Activated CD4-positive, CD25-positive, alpha-beta regulatory T cell (primary cell): ENCODE measurements around the gene TPM4.
A peak's percentile ranks its signal among the peaks of the same experiment; 100 is the strongest.
"Not testable (repeated sequence)": the region's sequence is repeated elsewhere in the genome, so short reads cannot be mapped to it uniquely, and the experiment has no call there.

Experiments
- DNase-seq, 4 experiments: peaks; one replicate each; lab custom pipeline; 2025; lab: John Stamatoyannopoulos, UW

Gene TPM4

GRCh38 chr19:16098416-16098768, 22.1 kb downstream of the TPM4 start:
- no peak for DNase-seq

GRCh38 chr19:16098821-16099220, 22.5 kb downstream of the TPM4 start:
- no peak for DNase-seq

GRCh38 chr19:16099314-16099965, 23.1 kb downstream of the TPM4 start:
- not testable (repeated sequence) for DNase-seq

- no peak for DNase-seq
These were observed 24.2 kb downstream of the TPM4 start for GRCh38 chr19:16100524-16100923.

GRCh38 chr19:16104722-16105121, 28.4 kb downstream of the TPM4 start:
- no peak for DNase-seq

GRCh38 chr19:16106121-16106520, 29.8 kb downstream of the TPM4 start:
- DNase-seq, result no peak

- peak; percentile 97 to 100 (median 99) for DNase-seq
These were observed 35.0 kb downstream of the TPM4 start, which contains the start of gene RAB8A for GRCh38 chr19:16111160-16111908. Gene RAB8A (plus strand): TSS chr19:16111889. CDS start chr19:16111902, 13 bp downstream.

GRCh38 chr19:16111909-16112752, 35.8 kb downstream of the TPM4 start:
- DNase-seq, result no peak

- no peak for DNase-seq
These were observed 36.5 kb downstream of the TPM4 start for GRCh38 chr19:16112778-16113177.

- DNase-seq, result no peak
These were observed 37.4 kb downstream of the TPM4 start for GRCh38 chr19:16113727-16114126.

GRCh38 chr19:16115301-16116039, 39.2 kb downstream of the TPM4 start:
- DNase-seq, result no peak

- no peak for DNase-seq
These were observed 39.8 kb downstream of the TPM4 start for GRCh38 chr19:16116067-16116466.

- no peak for DNase-seq
These were observed 41.3 kb downstream of the TPM4 start for GRCh38 chr19:16117594-16118033.

GRCh38 chr19:16118489-16119033, 42.3 kb downstream of the TPM4 start:
- peak in 1 of 4 experiments; percentile 12 for DNase-seq

- not testable (repeated sequence) for DNase-seq
These were observed 43.0 kb downstream of the TPM4 start for GRCh38 chr19:16119075-16119857.

- DNase-seq, result no peak
These were observed 44.8 kb downstream of the TPM4 start for GRCh38 chr19:16121141-16121540.

GRCh38 chr19:16121967-16122366, 45.7 kb downstream of the TPM4 start:
- no peak for DNase-seq

GRCh38 chr19:16124953-16125352, 48.7 kb downstream of the TPM4 start:
- no peak for DNase-seq

GRCh38 chr19:16125737-16126495, 49.6 kb downstream of the TPM4 start:
- no peak for DNase-seq

GRCh38 chr19:16127080-16127479, 50.8 kb downstream of the TPM4 start:
- no peak for DNase-seq
